Measurements from ENCODE around the gene PLD1. TPM values are rescaled to one million over a fixed set of nuclear protein-coding genes. Genes with fewer than 3 reads are reported as not detected.

Gene PLD1
- total RNA-seq, 1 donor from 2014 or later: 0.21 TPM

DNA sequence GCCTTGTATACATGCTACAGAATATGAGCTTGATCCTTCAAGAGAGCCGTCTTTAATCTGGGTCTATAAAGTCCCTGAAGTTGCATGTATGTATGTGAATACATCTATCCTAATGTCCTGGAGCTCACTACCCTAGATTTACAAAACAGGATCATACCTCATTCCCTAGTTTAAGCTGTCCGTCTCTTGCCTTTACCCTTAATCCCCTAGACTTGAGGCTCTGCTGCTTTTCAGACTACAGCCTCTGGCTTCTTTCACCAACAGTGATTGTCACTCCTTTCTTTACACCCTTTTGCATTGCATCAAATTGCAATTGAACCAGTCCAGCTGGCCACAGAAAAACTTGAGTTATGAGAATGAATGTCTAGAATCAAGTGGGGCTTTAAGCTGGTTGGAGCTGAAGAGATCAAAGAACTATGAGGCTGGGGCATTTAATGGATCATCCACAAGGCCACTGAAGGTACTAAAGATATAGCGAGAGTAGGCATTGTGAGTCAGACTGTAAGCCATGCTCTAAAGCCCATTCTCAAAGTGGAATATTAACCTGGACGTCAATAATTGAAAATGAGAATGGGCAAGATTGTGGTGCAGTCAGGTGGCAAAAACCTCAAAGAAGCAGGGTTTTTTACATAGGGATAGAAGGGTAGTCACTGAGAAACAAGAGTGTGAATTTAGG is 12.3 kb upstream of the PLD1 start:
- peaks cover 26% of the 10 kb centered on the region for H3K4me1 Mint-ChIP-seq
- Histone ChIP-seq H3K27me3 (no peaks in the 10 kb centered on the region), H4K20me1 (ENCODE audit: low read depth) (no peaks in the 10 kb centered on the region), H2AFZ (replicated peaks) (no peak overlapping the region), H3K36me3 (no peaks in the 10 kb centered on the region), H3K9ac (no peak overlapping the region), H3K9me3 (ENCODE audit: low read depth) (no peaks in the 10 kb centered on the region), H3K4me2 (no peak overlapping the region), H3K79me2 (ENCODE audit: low read depth) (no peaks in the 10 kb centered on the region), H3K27ac (no peak overlapping the region), H3K4me1 (no peaks in the 10 kb centered on the region), H3K4me3 (no peak overlapping the region), H3F3A (ENCODE audit: low read depth) (no peaks in the 10 kb centered on the region)
- H3K9me3 Mint-ChIP-seq: no peaks in the 10 kb centered on the region
- no peak overlapping the region for H3K4me3 Mint-ChIP-seq
- no peak for DNase-seq (ENCODE audit: low spot score)
- TF ChIP-seq EZH2phosphoT487 (IDR thresholded peaks at IDR 0.05) (no peak), EZH2 (IDR thresholded peaks at IDR 0.05) (no peak)
- TF ChIP-seq, protein P1, sequence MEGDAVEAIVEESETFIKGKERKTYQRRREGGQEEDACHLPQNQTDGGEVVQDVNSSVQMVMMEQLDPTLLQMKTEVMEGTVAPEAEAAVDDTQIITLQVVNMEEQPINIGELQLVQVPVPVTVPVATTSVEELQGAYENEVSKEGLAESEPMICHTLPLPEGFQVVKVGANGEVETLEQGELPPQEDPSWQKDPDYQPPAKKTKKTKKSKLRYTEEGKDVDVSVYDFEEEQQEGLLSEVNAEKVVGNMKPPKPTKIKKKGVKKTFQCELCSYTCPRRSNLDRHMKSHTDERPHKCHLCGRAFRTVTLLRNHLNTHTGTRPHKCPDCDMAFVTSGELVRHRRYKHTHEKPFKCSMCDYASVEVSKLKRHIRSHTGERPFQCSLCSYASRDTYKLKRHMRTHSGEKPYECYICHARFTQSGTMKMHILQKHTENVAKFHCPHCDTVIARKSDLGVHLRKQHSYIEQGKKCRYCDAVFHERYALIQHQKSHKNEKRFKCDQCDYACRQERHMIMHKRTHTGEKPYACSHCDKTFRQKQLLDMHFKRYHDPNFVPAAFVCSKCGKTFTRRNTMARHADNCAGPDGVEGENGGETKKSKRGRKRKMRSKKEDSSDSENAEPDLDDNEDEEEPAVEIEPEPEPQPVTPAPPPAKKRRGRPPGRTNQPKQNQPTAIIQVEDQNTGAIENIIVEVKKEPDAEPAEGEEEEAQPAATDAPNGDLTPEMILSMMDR (IDR thresholded peaks at IDR 0.05): no peak
- peaks cover 4% of the 10 kb centered on the region for H3K27me3 Mint-ChIP-seq (ENCODE audit: insufficient read depth, low read depth)
- H3K27ac Mint-ChIP-seq: no peak overlapping the region
- H3K36me3 Mint-ChIP-seq: no peaks in the 10 kb centered on the region

DNA sequence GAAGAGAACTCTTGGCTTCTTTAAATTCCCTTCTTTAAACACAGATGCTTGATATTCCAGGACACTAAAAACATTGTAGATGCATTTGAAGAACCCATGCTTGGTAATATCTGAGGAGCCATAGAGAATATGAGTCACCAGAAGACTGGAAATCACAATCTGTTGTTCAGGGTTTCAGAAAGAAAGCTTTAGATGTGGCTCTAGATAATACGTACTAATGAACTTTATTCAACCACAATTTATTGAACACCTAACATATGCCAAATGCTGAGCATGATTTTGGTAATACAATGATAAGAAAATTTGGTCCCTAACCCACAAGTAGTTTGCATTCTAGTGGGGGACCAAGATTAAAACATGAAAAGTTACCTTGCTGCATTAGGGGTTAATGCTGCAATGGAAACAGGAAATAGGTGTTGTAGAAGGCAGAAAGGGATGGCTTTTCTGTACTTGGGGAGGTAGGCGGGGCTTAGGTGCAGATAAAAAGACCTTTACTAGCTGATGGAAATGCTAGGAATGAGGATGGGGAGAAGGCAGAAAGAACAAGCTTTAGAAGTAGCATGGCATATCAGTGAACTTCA is 11.6 kb upstream of the PLD1 start:
- H3K4me1 Mint-ChIP-seq: peaks cover 22% of the 10 kb centered on the region
- Histone ChIP-seq H3K27me3 (no peaks in the 10 kb centered on the region), H3K79me2 (ENCODE audit: low read depth) (no peaks in the 10 kb centered on the region), H3F3A (ENCODE audit: low read depth) (no peaks in the 10 kb centered on the region), H3K27ac (no peak overlapping the region), H3K4me2 (no peak overlapping the region), H3K4me1 (no peaks in the 10 kb centered on the region), H2AFZ (replicated peaks) (no peak overlapping the region), H3K9me3 (ENCODE audit: low read depth) (no peaks in the 10 kb centered on the region), H3K4me3 (no peak overlapping the region), H3K36me3 (no peaks in the 10 kb centered on the region), H4K20me1 (ENCODE audit: low read depth) (no peaks in the 10 kb centered on the region), H3K9ac (no peak overlapping the region)
- TF ChIP-seq, protein P1 (IDR thresholded peaks at IDR 0.05): no peak
- no peak for TF ChIP-seq EZH2 (IDR thresholded peaks at IDR 0.05)
- no peak for TF ChIP-seq EZH2phosphoT487 (IDR thresholded peaks at IDR 0.05)
- no peak overlapping the region for H3K4me3 Mint-ChIP-seq
- H3K27me3 Mint-ChIP-seq (ENCODE audit: insufficient read depth, low read depth): peaks cover 4% of the 10 kb centered on the region
- no peaks in the 10 kb centered on the region for H3K36me3 Mint-ChIP-seq
- no peak for DNase-seq (ENCODE audit: low spot score)
- H3K27ac Mint-ChIP-seq: no peak overlapping the region
- no peaks in the 10 kb centered on the region for H3K9me3 Mint-ChIP-seq

DNA sequence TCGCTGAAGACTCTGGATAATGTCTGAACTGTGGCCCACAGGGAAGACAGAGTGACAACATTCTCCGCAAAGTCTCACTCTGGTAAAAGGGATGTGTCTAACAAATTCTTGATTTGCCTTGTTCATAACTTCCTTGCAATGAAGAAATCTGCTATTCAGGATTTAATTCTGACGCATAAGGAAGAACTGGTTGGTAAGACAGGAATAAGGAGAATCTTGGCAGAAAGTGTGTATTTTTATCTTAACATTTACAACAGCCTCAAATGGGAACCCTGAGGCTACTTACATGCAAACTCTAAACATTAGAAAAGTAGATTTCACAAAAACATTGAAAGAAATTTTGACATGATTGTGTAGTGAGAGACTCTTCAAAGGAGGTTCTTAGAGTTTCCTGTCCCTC is 10.8 kb upstream of the PLD1 start:
- peaks cover 4% of the 10 kb centered on the region for H3K27me3 Mint-ChIP-seq (ENCODE audit: insufficient read depth, low read depth)
- no peaks in the 10 kb centered on the region for H3K79me2 ChIP-seq (ENCODE audit: low read depth)
- no peaks in the 10 kb centered on the region for H3K36me3 ChIP-seq
- no peak overlapping the region for H3K27ac ChIP-seq
- no peak overlapping the region for H2AFZ ChIP-seq (replicated peaks)
- H3K4me3 Mint-ChIP-seq: no peak overlapping the region
- no peaks in the 10 kb centered on the region for H3F3A ChIP-seq (ENCODE audit: low read depth)
- H3K9me3 Mint-ChIP-seq: peaks cover 3% of the 10 kb centered on the region
- H3K27me3 ChIP-seq: no peaks in the 10 kb centered on the region
- no peaks in the 10 kb centered on the region for H3K9me3 ChIP-seq (ENCODE audit: low read depth)
- no peak overlapping the region for H3K9ac ChIP-seq
- no peak for DNase-seq (ENCODE audit: low spot score)
- no peak overlapping the region for H3K4me2 ChIP-seq
- no peaks in the 10 kb centered on the region for H4K20me1 ChIP-seq (ENCODE audit: low read depth)
- no peak for TF ChIP-seq EZH2phosphoT487 (IDR thresholded peaks at IDR 0.05)
- TF ChIP-seq, protein P1 (IDR thresholded peaks at IDR 0.05): no peak
- no peak for TF ChIP-seq EZH2 (IDR thresholded peaks at IDR 0.05)
- H3K4me3 ChIP-seq: no peak overlapping the region
- no peaks in the 10 kb centered on the region for H3K4me1 ChIP-seq
- H3K36me3 Mint-ChIP-seq: no peaks in the 10 kb centered on the region
- H3K27ac Mint-ChIP-seq: no peak overlapping the region
- peaks cover 18% of the 10 kb centered on the region for H3K4me1 Mint-ChIP-seq
